Measurements from ENCODE around the gene CEMIP2. TPM values are rescaled to one million over a fixed set of nuclear protein-coding genes. Genes with fewer than 3 reads are reported as not detected.

The CEMIP2 gene
- polyA plus RNA-seq, 1 of the 3 experiments (the other 2 are of a cell fraction), result 39.8 TPM

DNA sequence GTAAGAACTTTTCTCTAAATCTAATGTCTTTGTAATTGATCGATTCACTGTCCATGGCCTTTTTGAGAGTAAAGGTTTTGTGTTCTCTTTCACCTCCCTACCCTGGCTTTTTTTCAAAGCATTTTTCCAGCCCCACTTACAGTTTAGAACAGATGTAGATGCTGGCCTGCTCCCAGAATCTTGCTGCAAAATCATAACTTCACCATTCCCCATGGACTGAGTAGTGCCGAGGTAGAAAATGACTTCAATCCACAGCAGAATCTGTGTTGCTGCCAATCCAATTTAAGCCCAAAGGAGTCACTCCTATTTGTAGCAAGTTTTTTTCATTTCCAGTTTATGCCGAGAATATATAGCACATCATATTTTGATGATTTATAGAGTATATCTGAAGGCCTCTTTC lies 46.5 kb upstream of the CEMIP2 start:
- no peak overlapping the region for H3K9ac ChIP-seq
- peaks cover under 1% of the 10 kb centered on the region; the same call in 1 of the 2 replicates for H3K27me3 ChIP-seq (ENCODE audit: insufficient read depth)
- TF ChIP-seq, protein P1, sequence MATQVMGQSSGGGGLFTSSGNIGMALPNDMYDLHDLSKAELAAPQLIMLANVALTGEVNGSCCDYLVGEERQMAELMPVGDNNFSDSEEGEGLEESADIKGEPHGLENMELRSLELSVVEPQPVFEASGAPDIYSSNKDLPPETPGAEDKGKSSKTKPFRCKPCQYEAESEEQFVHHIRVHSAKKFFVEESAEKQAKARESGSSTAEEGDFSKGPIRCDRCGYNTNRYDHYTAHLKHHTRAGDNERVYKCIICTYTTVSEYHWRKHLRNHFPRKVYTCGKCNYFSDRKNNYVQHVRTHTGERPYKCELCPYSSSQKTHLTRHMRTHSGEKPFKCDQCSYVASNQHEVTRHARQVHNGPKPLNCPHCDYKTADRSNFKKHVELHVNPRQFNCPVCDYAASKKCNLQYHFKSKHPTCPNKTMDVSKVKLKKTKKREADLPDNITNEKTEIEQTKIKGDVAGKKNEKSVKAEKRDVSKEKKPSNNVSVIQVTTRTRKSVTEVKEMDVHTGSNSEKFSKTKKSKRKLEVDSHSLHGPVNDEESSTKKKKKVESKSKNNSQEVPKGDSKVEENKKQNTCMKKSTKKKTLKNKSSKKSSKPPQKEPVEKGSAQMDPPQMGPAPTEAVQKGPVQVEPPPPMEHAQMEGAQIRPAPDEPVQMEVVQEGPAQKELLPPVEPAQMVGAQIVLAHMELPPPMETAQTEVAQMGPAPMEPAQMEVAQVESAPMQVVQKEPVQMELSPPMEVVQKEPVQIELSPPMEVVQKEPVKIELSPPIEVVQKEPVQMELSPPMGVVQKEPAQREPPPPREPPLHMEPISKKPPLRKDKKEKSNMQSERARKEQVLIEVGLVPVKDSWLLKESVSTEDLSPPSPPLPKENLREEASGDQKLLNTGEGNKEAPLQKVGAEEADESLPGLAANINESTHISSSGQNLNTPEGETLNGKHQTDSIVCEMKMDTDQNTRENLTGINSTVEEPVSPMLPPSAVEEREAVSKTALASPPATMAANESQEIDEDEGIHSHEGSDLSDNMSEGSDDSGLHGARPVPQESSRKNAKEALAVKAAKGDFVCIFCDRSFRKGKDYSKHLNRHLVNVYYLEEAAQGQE (IDR thresholded peaks at IDR 0.05; ENCODE audit: low read depth, low read length), result no peak
- TF ChIP-seq TEAD4 (IDR thresholded peaks at IDR 0.05; ENCODE audit: borderline replicate concordance, insufficient read depth) (no peak), EZH2phosphoT487 (IDR thresholded peaks at IDR 0.05; ENCODE audit: borderline replicate concordance, low read depth) (no peak), FOXJ3 (CRISPR knock-in tag; IDR thresholded peaks at IDR 0.05) (no peak), RXRA (IDR thresholded peaks at IDR 0.05; ENCODE audit: borderline replicate concordance, low read depth) (no peak), SIN3A (IDR thresholded peaks at IDR 0.05; ENCODE audit: borderline replicate concordance, low read depth, low read length) (no peak)
- TF ChIP-seq, protein P2, sequence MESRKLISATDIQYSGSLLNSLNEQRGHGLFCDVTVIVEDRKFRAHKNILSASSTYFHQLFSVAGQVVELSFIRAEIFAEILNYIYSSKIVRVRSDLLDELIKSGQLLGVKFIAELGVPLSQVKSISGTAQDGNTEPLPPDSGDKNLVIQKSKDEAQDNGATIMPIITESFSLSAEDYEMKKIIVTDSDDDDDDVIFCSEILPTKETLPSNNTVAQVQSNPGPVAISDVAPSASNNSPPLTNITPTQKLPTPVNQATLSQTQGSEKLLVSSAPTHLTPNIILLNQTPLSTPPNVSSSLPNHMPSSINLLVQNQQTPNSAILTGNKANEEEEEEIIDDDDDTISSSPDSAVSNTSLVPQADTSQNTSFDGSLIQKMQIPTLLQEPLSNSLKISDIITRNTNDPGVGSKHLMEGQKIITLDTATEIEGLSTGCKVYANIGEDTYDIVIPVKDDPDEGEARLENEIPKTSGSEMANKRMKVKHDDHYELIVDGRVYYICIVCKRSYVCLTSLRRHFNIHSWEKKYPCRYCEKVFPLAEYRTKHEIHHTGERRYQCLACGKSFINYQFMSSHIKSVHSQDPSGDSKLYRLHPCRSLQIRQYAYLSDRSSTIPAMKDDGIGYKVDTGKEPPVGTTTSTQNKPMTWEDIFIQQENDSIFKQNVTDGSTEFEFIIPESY (IDR thresholded peaks at IDR 0.05; ENCODE audit: borderline replicate concordance, low read depth), result no peak
- H3K9me3 ChIP-seq, result no peaks in the 10 kb centered on the region
- no peaks in the 10 kb centered on the region for H4K20me1 ChIP-seq (ENCODE audit: insufficient read depth)
- H3K4me2 ChIP-seq, result no peak overlapping the region
- H2AFZ ChIP-seq (ENCODE audit: low read depth), result no peak overlapping the region
- no peaks in the 10 kb centered on the region for H3K79me2 ChIP-seq (ENCODE audit: insufficient read depth)
- H3K27ac ChIP-seq (ENCODE audit: low read depth in 2 of 2, low read length in 1 of 2), result no peak overlapping the region
- no peak overlapping the region for H3K4me3 ChIP-seq (ENCODE audit: low read depth in 2 of 2, low read length in 1 of 2)
- H3K9me2 ChIP-seq, result no peaks in the 10 kb centered on the region
- CTCF ChIA-PET, result no interaction called here
- no peaks in the 10 kb centered on the region for H3F3A ChIP-seq (replicated peaks; ENCODE audit: insufficient read depth)
- no peaks in the 10 kb centered on the region for H3K36me3 ChIP-seq (replicated peaks in 1 of 2; ENCODE audit: control insufficient read depth in 1 of 2, insufficient read depth in 2 of 2, low read length in 1 of 2)
- WGBS (ENCODE audit: low lambda C conversion rate), result 60% methylated on average over 3 of the region's 3 CpGs
- no peaks in the 10 kb centered on the region for H3K4me1 ChIP-seq (ENCODE audit: control insufficient read depth in 1 of 2, insufficient read depth in 2 of 2, low read depth in 1 of 2, low read length in 1 of 2)
- POLR2A ChIA-PET, result no interaction called here
- no peak for DNase-seq

DNA sequence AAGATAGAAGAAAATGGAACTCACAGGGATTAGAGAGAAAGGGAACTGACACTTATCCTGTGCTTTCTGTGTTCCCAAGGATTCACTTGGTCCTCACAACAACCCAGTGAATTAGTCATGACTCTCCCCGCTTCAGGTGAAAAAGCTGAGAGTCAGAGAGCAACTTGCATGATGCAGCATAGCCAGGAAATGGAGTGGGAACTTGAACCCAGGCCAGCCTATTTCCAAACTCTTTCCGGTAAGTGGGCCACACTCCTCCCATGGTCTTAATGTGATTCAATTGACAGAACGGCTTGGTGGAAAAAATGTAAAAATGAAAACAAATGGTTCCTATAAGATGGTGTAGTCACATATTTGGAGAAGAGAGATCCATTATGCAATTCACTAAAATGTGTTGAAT lies 45.9 kb upstream of the CEMIP2 start:
- Histone ChIP-seq H3K4me1 (ENCODE audit: control insufficient read depth in 1 of 2, insufficient read depth in 2 of 2, low read depth in 1 of 2, low read length in 1 of 2) (no peaks in the 10 kb centered on the region), H3K27ac (ENCODE audit: low read depth in 2 of 2, low read length in 1 of 2) (no peak overlapping the region), H3K9ac (no peak overlapping the region), H3K36me3 (replicated peaks in 1 of 2; ENCODE audit: control insufficient read depth in 1 of 2, insufficient read depth in 2 of 2, low read length in 1 of 2) (no peaks in the 10 kb centered on the region), H3K9me2 (no peaks in the 10 kb centered on the region), H2AFZ (ENCODE audit: low read depth) (no peak overlapping the region), H3F3A (replicated peaks; ENCODE audit: insufficient read depth) (no peaks in the 10 kb centered on the region), H3K4me3 (ENCODE audit: low read depth in 2 of 2, low read length in 1 of 2) (no peak overlapping the region), H3K9me3 (no peaks in the 10 kb centered on the region), H3K79me2 (ENCODE audit: insufficient read depth) (no peaks in the 10 kb centered on the region), H3K4me2 (no peak overlapping the region), H4K20me1 (ENCODE audit: insufficient read depth) (no peaks in the 10 kb centered on the region), H3K27me3 (ENCODE audit: insufficient read depth) (peaks cover 6% of the 10 kb centered on the region; the same call in 1 of the 2 replicates)
- WGBS (ENCODE audit: low lambda C conversion rate), result 70% methylated on average over 3 of the region's 3 CpGs
- POLR2A ChIA-PET, result no interaction called here
- DNase-seq, result no peak
- TF ChIP-seq SMC3 (IDR thresholded peaks at IDR 0.05; ENCODE audit: low read depth, low read length) (no peak), USF2 (IDR thresholded peaks at IDR 0.05; ENCODE audit: borderline replicate concordance, low read depth, low read length) (no peak), GABPA (IDR thresholded peaks at IDR 0.05; ENCODE audit: low read depth) (no peak), JUND (IDR thresholded peaks at IDR 0.05) (no peak), IRF3 (IDR thresholded peaks at IDR 0.05; ENCODE audit: low read depth, low read length) (no peak), EZH2phosphoT487 (IDR thresholded peaks at IDR 0.05; ENCODE audit: borderline replicate concordance, low read depth) (no peak), TAF1 (IDR thresholded peaks at IDR 0.05; ENCODE audit: borderline replicate concordance, low read depth, low read length) (no peak), NRF1 (IDR thresholded peaks at IDR 0.05; ENCODE audit: low read depth, low read length) (no peak)
- TF ChIP-seq, protein P3, sequence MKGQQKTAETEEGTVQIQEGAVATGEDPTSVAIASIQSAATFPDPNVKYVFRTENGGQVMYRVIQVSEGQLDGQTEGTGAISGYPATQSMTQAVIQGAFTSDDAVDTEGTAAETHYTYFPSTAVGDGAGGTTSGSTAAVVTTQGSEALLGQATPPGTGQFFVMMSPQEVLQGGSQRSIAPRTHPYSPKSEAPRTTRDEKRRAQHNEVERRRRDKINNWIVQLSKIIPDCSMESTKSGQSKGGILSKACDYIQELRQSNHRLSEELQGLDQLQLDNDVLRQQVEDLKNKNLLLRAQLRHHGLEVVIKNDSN (IDR thresholded peaks at IDR 0.05; ENCODE audit: borderline replicate concordance, low read depth), result no peak
- CTCF ChIA-PET, result no interaction called here
